LHCN-M2 (cell line): ENCODE measurements around the gene WFIKKN1. TPM values are rescaled to one million over a fixed set of nuclear protein-coding genes. Genes with fewer than 3 reads are reported as not detected.
"Not testable (repeated sequence)": the region's sequence is repeated elsewhere in the genome, so short reads cannot be mapped to it uniquely, and the experiment has no call there.

Experiments used
- DNase-seq: peaks from one replicate; pipeline ENCODE4 v3.0.0-alpha.2; 2012; ENCODE audit warnings: low read depth
- total RNA-seq: library from RNA; depleted of rRNA; stranded (reverse); fragments of >200 nt; gene quantifications from 2 replicates; pipeline ENCODE4 v1.2.3, GENCODE V29; 2014

WFIKKN1 gene
- total RNA-seq, 1 experiment from 2014 or later, result 0.06 TPM

- DNase-seq, result no peak
Measured at GRCh38 chr16:595094-595528, 35.7 kb upstream of the WFIKKN1 start.

- no peak for DNase-seq
Measured at GRCh38 chr16:595942-596735, 34.6 kb upstream of the WFIKKN1 start.

GRCh38 chr16:596736-597060 lies 34.1 kb upstream of the WFIKKN1 start:
- no peak for DNase-seq

GRCh38 chr16:597655-598054 lies 33.1 kb upstream of the WFIKKN1 start:
- not testable (repeated sequence) for DNase-seq

GRCh38 chr16:598823-599739 lies 31.7 kb upstream of the WFIKKN1 start:
- no peak for DNase-seq

GRCh38 chr16:600781-601180 lies 30.0 kb upstream of the WFIKKN1 start:
- DNase-seq, result no peak

GRCh38 chr16:603933-604332 lies 26.9 kb upstream of the WFIKKN1 start:
- DNase-seq, result no peak

- DNase-seq, result no peak
Measured at GRCh38 chr16:606656-607307, 24.0 kb upstream of the WFIKKN1 start.

- DNase-seq, result no peak
Measured at GRCh38 chr16:608019-608418, 22.8 kb upstream of the WFIKKN1 start.

GRCh38 chr16:609316-609715 lies 21.5 kb upstream of the WFIKKN1 start:
- no peak for DNase-seq

- no peak for DNase-seq
Measured at GRCh38 chr16:609984-610383, 20.8 kb upstream of the WFIKKN1 start.

GRCh38 chr16:610513-611381 lies 20.0 kb upstream of the WFIKKN1 start:
- DNase-seq, result no peak

- DNase-seq, result no peak
Measured at GRCh38 chr16:615122-615521, 15.7 kb upstream of the WFIKKN1 start.

GRCh38 chr16:616733-617586 lies 13.8 kb upstream of the WFIKKN1 start:
- no peak for DNase-seq

- DNase-seq, result no peak
Measured at GRCh38 chr16:617855-618254, 12.9 kb upstream of the WFIKKN1 start.

GRCh38 chr16:619476-620100 lies 11.2 kb upstream of the WFIKKN1 start:
- no peak for DNase-seq

- DNase-seq, result no peak
Measured at GRCh38 chr16:620700-621525, 9.9 kb upstream of the WFIKKN1 start.

- DNase-seq, result no peak
Measured at GRCh38 chr16:621526-622105, 9.2 kb upstream of the WFIKKN1 start.

GRCh38 chr16:622920-623280 lies 7.9 kb upstream of the WFIKKN1 start:
- DNase-seq, result no peak
